ENCODE data around the gene REST. TPM values are rescaled to one million over a fixed set of nuclear protein-coding genes. Genes with fewer than 3 reads are reported as not detected.
"Not testable (repeated sequence)": the region's sequence is repeated elsewhere in the genome, so short reads cannot be mapped to it uniquely, and the experiment has no call there.

Gene REST
- polyA plus RNA-seq, 2 of the 4 experiments (the other 2 are of a cell fraction): 8.8 to 18.6 TPM

DNA sequence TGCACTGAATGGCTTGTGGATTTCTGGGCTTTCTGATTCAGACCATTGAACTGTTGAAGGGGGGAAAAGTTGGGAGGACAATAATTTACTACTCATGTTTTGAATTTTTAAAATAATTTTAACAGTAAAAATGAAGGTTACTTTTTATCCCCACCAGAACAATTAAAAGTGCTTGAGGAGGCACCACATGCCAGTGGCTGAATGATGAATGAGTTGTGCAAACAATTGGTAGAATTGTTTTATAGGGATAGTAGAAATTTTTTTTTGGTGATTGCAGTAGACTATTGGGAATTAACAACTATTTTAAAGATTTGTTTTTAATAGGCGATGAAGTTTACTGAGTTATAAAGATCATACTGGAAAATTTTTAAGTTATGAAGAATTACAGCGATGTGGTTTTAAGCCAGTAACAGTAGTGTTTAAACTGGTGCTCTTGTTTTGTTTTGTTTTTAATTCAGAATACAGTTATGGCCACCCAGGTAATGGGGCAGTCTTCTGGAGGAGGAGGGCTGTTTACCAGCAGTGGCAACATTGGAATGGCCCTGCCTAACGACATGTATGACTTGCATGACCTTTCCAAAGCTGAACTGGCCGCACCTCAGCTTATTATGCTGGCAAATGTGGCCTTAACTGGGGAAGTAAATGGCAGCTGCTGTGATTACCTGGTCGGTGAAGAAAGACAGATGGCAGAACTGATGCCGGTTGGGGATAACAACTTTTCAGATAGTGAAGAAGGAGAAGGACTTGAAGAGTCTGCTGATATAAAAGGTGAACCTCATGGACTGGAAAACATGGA is 2.7 kb downstream of the REST start:
- Histone ChIP-seq H3K9me3 (no peaks in the 10 kb centered on the region), H3K4me2 (peak overlapping the region; percentile 82), H3K27ac (peak overlapping the region; percentile 92 to 99; a peak in 5 of 6 replicates), H3K4me3 (peak overlapping the region; percentile 96), H3K4me1 (peaks cover 15% of the 10 kb centered on the region)
- ChIA-PET CTCF (interaction anchor here (0.6 kb wide), 1 partner anchor 111 kb away, joined by 3 read pairs; no protein-coding TSS in a partner anchor), POLR2A (no interaction called here)
- DNase-seq (ENCODE audit: low read depth in 1 of 2, low spot score in 1 of 2) (no peak), ATAC-seq (no peak), FAIRE-seq (no peak)
- WGBS (ENCODE audit: missing lambda C conversion rate): 86% methylated on average over 6 of the region's 6 CpGs
- TF ChIP-seq CBX2 (IDR thresholded peaks at IDR 0.05; ENCODE audit: borderline replicate concordance, low read depth): no peak
- TF ChIP-seq BHLHE40 (IDR thresholded peaks at IDR 0.05; ENCODE audit: low read depth, low read length): no peak
- no peak for TF ChIP-seq JUNB (IDR thresholded peaks at IDR 0.05)
- TF ChIP-seq CHD2 (IDR thresholded peaks at IDR 0.05; ENCODE audit: low read length, partially characterized antibody): no peak
- no peak for TF ChIP-seq CEBPB (IDR thresholded peaks at IDR 0.05)

DNA sequence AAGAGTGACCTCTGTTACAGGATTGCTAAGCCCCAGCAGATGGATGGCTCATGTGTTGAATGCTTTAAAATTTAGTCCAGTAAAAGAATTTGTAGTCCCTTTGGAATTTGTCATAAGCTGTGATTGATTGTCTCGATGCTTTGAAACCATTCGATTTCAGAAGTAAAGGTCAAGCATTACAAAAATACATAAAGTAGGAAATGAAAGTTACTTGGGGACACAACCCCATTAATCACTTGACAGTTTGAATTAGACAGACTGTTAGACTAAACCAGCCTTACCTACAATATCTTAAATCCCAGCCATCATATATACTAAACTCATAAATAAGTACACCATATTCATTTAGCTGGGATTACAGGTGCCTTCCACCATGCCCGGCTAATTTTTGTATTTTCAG is 6.6 kb downstream of the REST start:
- Histone ChIP-seq H3K4me2 (no peak overlapping the region), H3K4me3 (no peak overlapping the region), H3K9me3 (no peaks in the 10 kb centered on the region), H3K4me1 (peaks cover 17% of the 10 kb centered on the region), H3K27ac (no peak overlapping the region)
- ChIA-PET CTCF (interaction anchor here (1.7 kb wide), 1 partner anchor 15 kb away, joined by 3 read pairs; no protein-coding TSS in a partner anchor), POLR2A (no interaction called here)
- DNase-seq (ENCODE audit: low read depth in 1 of 2, low spot score in 1 of 2): no peak
- TF ChIP-seq CEBPB (IDR thresholded peaks at IDR 0.05) (no peak), SREBF2 (IDR thresholded peaks at IDR 0.05) (no peak), KDM1A (IDR thresholded peaks at IDR 0.05; ENCODE audit: low read depth) (no peak), RAD21 (conservative IDR thresholded peaks at IDR 0.05 in 1 of 2, IDR thresholded peaks at IDR 0.05 in 1 of 2) (no peak), TP53 (CRISPR knock-in tag; IDR thresholded peaks at IDR 0.05) (no peak), HOXB5 (CRISPR knock-in tag; IDR thresholded peaks at IDR 0.05) (no peak), FOXS1 (CRISPR knock-in tag; IDR thresholded peaks at IDR 0.05) (no peak)
- TF ChIP-seq, protein P1, sequence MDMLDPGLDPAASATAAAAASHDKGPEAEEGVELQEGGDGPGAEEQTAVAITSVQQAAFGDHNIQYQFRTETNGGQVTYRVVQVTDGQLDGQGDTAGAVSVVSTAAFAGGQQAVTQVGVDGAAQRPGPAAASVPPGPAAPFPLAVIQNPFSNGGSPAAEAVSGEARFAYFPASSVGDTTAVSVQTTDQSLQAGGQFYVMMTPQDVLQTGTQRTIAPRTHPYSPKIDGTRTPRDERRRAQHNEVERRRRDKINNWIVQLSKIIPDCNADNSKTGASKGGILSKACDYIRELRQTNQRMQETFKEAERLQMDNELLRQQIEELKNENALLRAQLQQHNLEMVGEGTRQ (IDR thresholded peaks at IDR 0.05): no peak
- no peak for ATAC-seq
- no peak for FAIRE-seq
- 90% methylated on average over 3 of the region's 3 CpGs for WGBS (ENCODE audit: missing lambda C conversion rate)

DNA sequence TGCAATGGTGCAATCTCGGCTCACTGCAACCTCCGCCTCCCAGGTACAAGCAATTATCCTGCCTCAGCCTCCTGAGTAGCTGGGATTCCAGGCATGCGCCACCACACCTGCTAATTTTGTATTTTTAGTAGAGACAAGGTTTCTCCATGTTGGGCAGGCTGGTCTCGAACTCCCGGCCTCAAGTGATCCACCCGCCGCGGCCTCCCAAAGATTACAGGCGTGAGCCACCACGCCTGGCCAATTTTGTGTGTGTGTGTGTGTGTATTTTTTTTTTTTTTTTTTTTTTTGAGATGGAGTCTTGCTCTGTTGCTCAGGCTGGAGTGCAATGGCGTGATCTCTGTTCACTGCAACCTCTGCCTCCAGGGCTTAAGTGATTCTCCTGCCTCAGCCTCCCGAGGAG is 7.3 kb downstream of the REST start:
- not testable (repeated sequence) for FAIRE-seq; DNase-seq (ENCODE audit: low read depth in 1 of 2, low spot score in 1 of 2)

DNA sequence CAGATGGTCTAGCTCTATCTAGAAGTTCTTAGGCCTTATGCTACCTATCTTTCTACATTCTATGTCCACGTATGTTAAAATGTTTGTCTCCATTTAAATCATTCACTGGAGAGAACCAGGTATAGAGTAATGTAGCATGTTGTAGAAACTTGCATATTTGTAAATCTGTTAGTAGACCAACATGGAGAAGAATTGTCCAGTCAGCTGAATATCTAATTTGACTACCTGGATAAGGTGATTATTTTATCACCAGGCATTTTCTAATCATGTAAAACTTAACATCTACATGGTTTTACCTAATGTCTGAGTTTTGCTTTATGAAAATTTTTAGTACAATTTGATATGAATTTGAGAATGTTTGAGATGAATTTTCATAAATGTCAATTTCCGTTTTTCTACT is 19.5 kb downstream of the REST start:
- ATAC-seq (no peak), FAIRE-seq (no peak), DNase-seq (ENCODE audit: low read depth in 1 of 2, low spot score in 1 of 2) (no peak)
- Histone ChIP-seq H3K9me3 (no peaks in the 10 kb centered on the region), H3K4me3 (no peak overlapping the region), H3K4me1 (no peaks in the 10 kb centered on the region), H3K27ac (no peak overlapping the region), H3K4me2 (no peak overlapping the region)
- 47% methylated on average over 2 of the region's 2 CpGs for whole genome bisulfite sequencing (ENCODE audit: missing lambda C conversion rate)
- CTCF ChIA-PET: no interaction called here
- POLR2A ChIA-PET: no interaction called here
- TF ChIP-seq MAFK (IDR thresholded peaks at IDR 0.05; ENCODE audit: partially characterized antibody): peak; percentile 64
- TF ChIP-seq, protein P2, sequence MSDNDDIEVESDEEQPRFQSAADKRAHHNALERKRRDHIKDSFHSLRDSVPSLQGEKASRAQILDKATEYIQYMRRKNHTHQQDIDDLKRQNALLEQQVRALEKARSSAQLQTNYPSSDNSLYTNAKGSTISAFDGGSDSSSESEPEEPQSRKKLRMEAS (IDR thresholded peaks at IDR 0.05): no peak

More for the DNA sequence above, 7.3 kb downstream of the REST start:
- H3K4me2 ChIP-seq, POLR2A ChIA-PET, H3K4me3 ChIP-seq, CTCF ChIA-PET, H3K9me3 ChIP-seq, H3K27ac ChIP-seq, ATAC-seq: not testable (repeated sequence)
- WGBS (ENCODE audit: missing lambda C conversion rate): 97% methylated on average over 9 of the region's 12 CpGs
- peaks cover 14% of the 10 kb centered on the region for H3K4me1 ChIP-seq

DNA sequence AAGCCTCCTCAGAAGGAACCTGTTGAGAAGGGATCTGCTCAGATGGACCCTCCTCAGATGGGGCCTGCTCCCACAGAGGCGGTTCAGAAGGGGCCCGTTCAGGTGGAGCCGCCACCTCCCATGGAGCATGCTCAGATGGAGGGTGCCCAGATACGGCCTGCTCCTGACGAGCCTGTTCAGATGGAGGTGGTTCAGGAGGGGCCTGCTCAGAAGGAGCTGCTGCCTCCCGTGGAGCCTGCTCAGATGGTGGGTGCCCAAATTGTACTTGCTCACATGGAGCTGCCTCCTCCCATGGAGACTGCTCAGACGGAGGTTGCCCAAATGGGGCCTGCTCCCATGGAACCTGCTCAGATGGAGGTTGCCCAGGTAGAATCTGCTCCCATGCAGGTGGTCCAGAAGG is 22.9 kb downstream of the REST start:
- FAIRE-seq: no peak
- POLR2A ChIA-PET: no interaction called here

More for the DNA sequence above, 22.9 kb downstream of the REST start:
- TF ChIP-seq NR3C1 (IDR thresholded peaks at IDR 0.05) (no peak), PHF8 (IDR thresholded peaks at IDR 0.05; ENCODE audit: borderline replicate concordance, low read depth) (no peak), HEYL (CRISPR knock-in tag; IDR thresholded peaks at IDR 0.05) (no peak), NFE2L2 (conservative IDR thresholded peaks at IDR 0.05; ENCODE audit: low read length) (no peak), CEBPB (IDR thresholded peaks at IDR 0.05) (no peak), ESRRA (IDR thresholded peaks at IDR 0.05; ENCODE audit: borderline replicate concordance, low read length) (no peak), MAFK (IDR thresholded peaks at IDR 0.05; ENCODE audit: partially characterized antibody) (no peak)
- DNase-seq (ENCODE audit: low read depth in 1 of 2, low spot score in 1 of 2) (no peak), ATAC-seq (no peak)
- Histone ChIP-seq H3K27ac (no peak overlapping the region), H3K4me2 (no peak overlapping the region), H3K4me1 (no peaks in the 10 kb centered on the region), H3K9me3 (no peaks in the 10 kb centered on the region), H3K4me3 (no peak overlapping the region)
- WGBS (ENCODE audit: missing lambda C conversion rate): 91% methylated on average over 5 of the region's 7 CpGs
- CTCF ChIA-PET: no interaction called here
